IMR-90 (cell line): ENCODE results near the gene CDK5R2. TPM values are rescaled to one million over a fixed set of nuclear protein-coding genes. Genes with fewer than 3 reads are reported as not detected.

Experiments used
- ATAC-seq: fragments of 200-7000 bp; cut with Tn5 transposase; 2 replicates; pipeline ENCODE4 v1.9.1; 2020; ENCODE audit warnings: low read depth, mild to moderate bottlenecking, moderate library complexity
- BruUV-seq: library from RNA; stranded (reverse); fragments of 400-500 nt; replicated peaks from 2 replicates; lab custom pipeline; 2021; lab: Mats Ljungman, UMichigan
- CTCF ChIA-PET: fragments of 300-600 bp; formaldehyde crosslinking; extraction: SDS; loops from one replicate; lab custom pipeline; 2021; ENCODE audit warnings: antibody characterized with exemption; lab: Yijun Ruan, JAX
- POLR2A ChIA-PET: fragments of 300-600 bp; sonication (Branson Sonifier 250); formaldehyde crosslinking; loops from one replicate; lab custom pipeline; 2022; ENCODE audit warnings: antibody characterized with exemption; ENCODE audit not compliant: unreplicated experiment; lab: Charles Lee
- DNase-seq: peaks from one replicate; pipeline ENCODE4 v3.0.0; 2013
- H2AFZ ChIP-seq: replicated peaks from 2 replicates; pipeline ENCODE3; 2013; ENCODE audit warnings: low read length, mild to moderate bottlenecking; ENCODE audit not compliant: poor library complexity
- H2AK5ac ChIP-seq: 2 replicates; pipeline ENCODE4 v1.6.1; 2013; ENCODE audit warnings: low read depth, low read length, inconsistent platforms
- H2AK9ac ChIP-seq: replicated peaks from 2 replicates; pipeline ENCODE3; 2013; ENCODE audit warnings: mild to moderate bottlenecking, low read depth, low read length, moderate library complexity; ENCODE audit not compliant: poor library complexity
- H2BK120ac ChIP-seq: 2 replicates; pipeline ENCODE4 v1.6.1; 2013; ENCODE audit warnings: low read depth, low read length, inconsistent platforms
- H2BK15ac ChIP-seq: 3 replicates; pipeline ENCODE4 v1.6.1; 2013; ENCODE audit warnings: low read depth, low read length, inconsistent platforms
- H2BK20ac ChIP-seq: 2 replicates; pipeline ENCODE4 v1.6.1; 2013; ENCODE audit warnings: low read depth, mild to moderate bottlenecking, inconsistent platforms, low read length, moderate library complexity
- H2BK5ac ChIP-seq: 2 replicates; pipeline ENCODE4 v1.6.1; 2013; ENCODE audit warnings: mild to moderate bottlenecking, low read depth, low read length, inconsistent platforms; ENCODE audit not compliant: poor library complexity, severe bottlenecking
- H3K14ac ChIP-seq: replicated peaks from 2 replicates; pipeline ENCODE4 v1.6.1; 2013; ENCODE audit warnings: low read depth, low read length, inconsistent platforms
- H3K18ac ChIP-seq: 2 replicates; pipeline ENCODE4 v1.6.1; 2013; ENCODE audit warnings: low read depth, low read length, control low read depth
- H3K23ac ChIP-seq: 2 replicates; pipeline ENCODE4 v1.6.1; 2013; ENCODE audit warnings: low read depth, low read length, inconsistent platforms
- H3K27ac ChIP-seq: 2 replicates; pipeline ENCODE4 v1.5.1; 2013; ENCODE audit warnings: mild to moderate bottlenecking, control low read depth, low read length; ENCODE audit not compliant: insufficient read depth
- H3K27me3 ChIP-seq: 2 replicates; pipeline ENCODE4 v1.6.1; 2013; ENCODE audit warnings: low read length; ENCODE audit not compliant: control insufficient read depth, insufficient read depth
- H3K36me3 ChIP-seq: 2 replicates; pipeline ENCODE4 v1.6.1; 2013; ENCODE audit warnings: low read length, mixed read lengths; ENCODE audit not compliant: control insufficient read depth, insufficient read depth
- H3K4ac ChIP-seq: 2 replicates; pipeline ENCODE4 v1.6.1; 2013; ENCODE audit warnings: low read depth, low read length, inconsistent platforms
- H3K4me1 ChIP-seq: 2 replicates; pipeline ENCODE4 v1.6.1; 2013; ENCODE audit warnings: low read length, mixed read lengths; ENCODE audit not compliant: control insufficient read depth, insufficient read depth
- H3K4me2 ChIP-seq: 2 replicates; pipeline ENCODE4 v1.6.1; 2013; ENCODE audit warnings: low read depth, mild to moderate bottlenecking, control low read depth, low read length, moderate library complexity
- H3K4me3 ChIP-seq: 2 replicates; pipeline ENCODE4 v1.5.1; 2013; ENCODE audit warnings: low read depth, mild to moderate bottlenecking, control low read depth, low read length, moderate library complexity; ENCODE audit not compliant: insufficient read depth
- H3K56ac ChIP-seq: 2 replicates; pipeline ENCODE4 v1.6.1; 2013; ENCODE audit warnings: low read length, inconsistent platforms; ENCODE audit not compliant: insufficient read depth; ENCODE audit errors: extremely low read depth
- H3K79me1 ChIP-seq, 2 experiments: 2 replicates each; pipeline ENCODE4 v1.6.1; 2013; ENCODE audit warnings: low read length in 2 of 2, inconsistent platforms in 1 of 2, low read depth in 1 of 2
- H3K9ac ChIP-seq: 2 replicates; pipeline ENCODE4 v1.6.1; 2013; ENCODE audit warnings: low read depth, low read length, control low read depth
- H3K9me1 ChIP-seq: 2 replicates; pipeline ENCODE4 v1.6.1; 2013; ENCODE audit warnings: low read length, inconsistent platforms; ENCODE audit not compliant: insufficient read depth
- H3K9me3 ChIP-seq: 2 replicates; pipeline ENCODE4 v1.6.1; 2013; ENCODE audit warnings: low read length; ENCODE audit not compliant: control insufficient read depth, insufficient read depth
- H4K20me1 ChIP-seq: 2 replicates; pipeline ENCODE4 v1.6.1; 2013; ENCODE audit warnings: low read length, inconsistent platforms; ENCODE audit not compliant: insufficient read depth
- H4K5ac ChIP-seq: 2 replicates; pipeline ENCODE4 v1.6.1; 2013; ENCODE audit warnings: mild to moderate bottlenecking, low read depth, low read length, control low read depth
- H4K8ac ChIP-seq, 2 experiments: 2 replicates each; pipeline ENCODE4 v1.6.1; 2013; ENCODE audit warnings: low read depth in 2 of 2, low read length in 2 of 2, control low read depth in 1 of 2, inconsistent platforms in 1 of 2
- H4K91ac ChIP-seq: 2 replicates; pipeline ENCODE4 v1.6.1; 2013; ENCODE audit warnings: low read depth, low read length, inconsistent platforms; ENCODE audit not compliant: insufficient read depth
- CEBPB ChIP-seq: IDR thresholded peaks from 2 replicates; pipeline ENCODE4 v1.6.1; 2012; ENCODE audit warnings: low read depth, low read length, improper control_type of control experiment
- CTCF ChIP-seq: conservative IDR thresholded peaks from 2 replicates; pipeline ENCODE4 v1.5.1; 2012; ENCODE audit warnings: mild to moderate bottlenecking, low read depth, low read length, improper control_type of control experiment
- FOS ChIP-seq: fragments of 150-350 bp; IDR thresholded peaks from 2 replicates; pipeline ENCODE4 v1.6.1; 2016; ENCODE audit warnings: low read depth, low read length
- MAZ ChIP-seq: IDR thresholded peaks from 2 replicates; pipeline ENCODE4 v1.6.1; 2012; ENCODE audit warnings: low read depth, mild to moderate bottlenecking, low read length, improper control_type of control experiment, moderate library complexity, borderline replicate concordance
- NFE2L2 ChIP-seq: fragments of 150-350 bp; IDR thresholded peaks from 2 replicates; pipeline ENCODE4 v1.6.1; 2016; ENCODE audit warnings: low read depth, mild to moderate bottlenecking, low read length
- POLR2A ChIP-seq: IDR thresholded peaks from 2 replicates; pipeline ENCODE4 v1.6.1; 2012; ENCODE audit warnings: mild to moderate bottlenecking, low read depth, low read length
- RCOR1 ChIP-seq: IDR thresholded peaks from 2 replicates; pipeline ENCODE4 v1.6.1; 2012; ENCODE audit warnings: mild to moderate bottlenecking, low read length, improper control_type of control experiment; ENCODE audit not compliant: insufficient replicate concordance
- SMC3 ChIP-seq: fragments of 150-350 bp; IDR thresholded peaks from 2 replicates; pipeline ENCODE4 v1.6.1; 2016; ENCODE audit warnings: low read depth, mild to moderate bottlenecking, antibody characterized with exemption, low read length, moderate library complexity
- WGBS, 2 experiments: methylation state at CpG; one replicate each; pipeline versions ENCODE4 v1.1.5 to v1.1.7; 2013; ENCODE audit warnings: missing lambda C conversion rate in 2 of 2; ENCODE audit not compliant: insufficient read length in 1 of 2; ENCODE audit errors: extremely low coverage in 2 of 2; 5-methylcytosine and 5-hydroxymethylcytosine counted together
- dilution Hi-C: fragments of 300-500 bp; cut with HindIII; formaldehyde crosslinking; loops from one replicate; pipeline ENCODE4 v1.14.3; 2018; ENCODE audit warnings: low sequenced_read_pairs; ENCODE audit not compliant: unreplicated experiment
- in situ Hi-C: fragments of 300-500 bp; cut with MboI; formaldehyde crosslinking; loops from 3 replicates; pipeline ENCODE4 v1.14.3; 2019; ENCODE audit warnings: low sequenced_read_pairs, inconsistent platforms, mixed read lengths
- intact Hi-C: fragments of 100-400 bp; cut with micrococcal nuclease; formaldehyde crosslinking; loops from 2 replicates; pipeline ENCODE4 v1.10.0; 2022
- polyA plus RNA-seq, 3 experiments: library from polyadenylated mRNA; depleted of rRNA; stranded (reverse); fragments of >200 nt; gene quantifications; 2 replicates each; pipeline ENCODE4 v1.2.3, GENCODE V29; 2012; ENCODE audit warnings: low replicate concordance in 1 of 3
- total RNA-seq: library from RNA; depleted of rRNA; stranded (reverse); fragments of >200 nt; gene quantifications from 2 replicates; pipeline ENCODE4 v1.2.3, GENCODE V29; 2012

The CDK5R2 gene
- total and polyA plus RNA-seq, 2 of the 4 experiments (the other 2 are of a cell fraction) = not detected

GRCh38 chr2:218999021-218999880 lies 39.8 kb downstream of the CDK5R2 start:
- no peak overlapping the region for H3K4me3 ChIP-seq
- dilution Hi-C loops = no loop called here

More at GRCh38 chr2:218999021-218999880, 39.8 kb downstream of the CDK5R2 start:
- no peak overlapping the region for H3K27ac ChIP-seq
- no peak overlapping the region for H3K4me2 ChIP-seq
- H2AFZ ChIP-seq = no peak overlapping the region
- TF ChIP-seq CTCF (no peak), NFE2L2 (no peak), CEBPB (no peak), RCOR1 (no peak), POLR2A (no peak), MAZ (no peak), SMC3 (no peak), FOS (no peak)
- intact Hi-C loops (no loop called here), in situ Hi-C loops (no loop called here)
- ATAC-seq (no peak), DNase-seq (no peak)
- BruUV-seq = no TSS peak
- H3K4me1 ChIP-seq = no peaks in the 10 kb centered on the region
- no peak overlapping the region for H3K14ac ChIP-seq
- H3K36me3 ChIP-seq = no peaks in the 10 kb centered on the region
- no peak overlapping the region for H2AK5ac ChIP-seq
- WGBS, 2 experiments = 8% methylated on average over 4 of the region's 10 CpGs; no CpG with 5 or more reads in 1 of the 2 experiments
- H3K9ac ChIP-seq = no peak overlapping the region
- H2BK120ac ChIP-seq = no peak overlapping the region
- H4K20me1 ChIP-seq = no peaks in the 10 kb centered on the region; the same call in 1 of the 2 replicates
- H4K91ac ChIP-seq = no peak overlapping the region
- ChIA-PET CTCF (no interaction called here), POLR2A (no interaction called here)
- H3K27me3 ChIP-seq = peaks cover 85% of the 10 kb centered on the region
- no peaks in the 10 kb centered on the region; the same call in 1 of the 2 replicates for H3K9me3 ChIP-seq
- no peak overlapping the region for H3K18ac ChIP-seq
- H3K79me1 ChIP-seq = no peaks in the 10 kb centered on the region
- H4K8ac ChIP-seq = no peak overlapping the region
- H2BK15ac ChIP-seq = no peak overlapping the region
- no peak overlapping the region for H4K5ac ChIP-seq
- no peak overlapping the region for H3K23ac ChIP-seq
- H2BK20ac ChIP-seq = no peak overlapping the region
- no peak overlapping the region for H3K4ac ChIP-seq
- no peaks in the 10 kb centered on the region for H3K9me1 ChIP-seq
- H2AK9ac ChIP-seq = no peak overlapping the region
- H3K56ac ChIP-seq = no peak overlapping the region
- no peak overlapping the region for H2BK5ac ChIP-seq
